H9 (cell line): Measurements from ENCODE around the gene LDLRAD4. TPM values are rescaled to one million over a fixed set of nuclear protein-coding genes. Genes with fewer than 3 reads are reported as not detected.

Experiments used
- DNase-seq: peaks from one replicate; pipeline ENCODE4 v3.0.0-alpha.2; 2017
- H2AFZ ChIP-seq: one replicate; pipeline ENCODE4 v1.6.1; 2013; ENCODE audit warnings: mild to moderate bottlenecking, low read length, control low read depth, moderate library complexity
- H2AK5ac ChIP-seq: 2 replicates; pipeline ENCODE4 v1.6.1; 2013; ENCODE audit warnings: low read length, control low read depth, mixed read lengths; ENCODE audit not compliant: insufficient read length
- H2BK120ac ChIP-seq: one replicate; pipeline ENCODE4 v1.6.1; 2013; ENCODE audit warnings: low read depth, mild to moderate bottlenecking, low read length, control low read depth, inconsistent platforms; ENCODE audit not compliant: poor library complexity, severe bottlenecking
- H2BK12ac ChIP-seq: 2 replicates; pipeline ENCODE4 v1.6.1; 2013; ENCODE audit warnings: low read length, control low read depth, mixed read lengths, low read depth; ENCODE audit not compliant: insufficient read length
- H2BK15ac ChIP-seq: 2 replicates; pipeline ENCODE4 v1.6.1; 2013; ENCODE audit warnings: low read depth, low read length, control low read depth
- H2BK20ac ChIP-seq: one replicate; pipeline ENCODE4 v1.6.1; 2013; ENCODE audit warnings: low read depth, mild to moderate bottlenecking, low read length, control low read depth, inconsistent platforms; ENCODE audit not compliant: poor library complexity, severe bottlenecking
- H2BK5ac ChIP-seq: 2 replicates; pipeline ENCODE4 v1.6.1; 2013; ENCODE audit warnings: low read length, control low read depth, mixed read lengths; ENCODE audit not compliant: insufficient read length
- H3K14ac ChIP-seq: 2 replicates; pipeline ENCODE4 v1.6.1; 2013; ENCODE audit warnings: low read length, control low read depth; ENCODE audit not compliant: insufficient read depth
- H3K18ac ChIP-seq: 2 replicates; pipeline ENCODE4 v1.6.1; 2013; ENCODE audit warnings: low read depth, mild to moderate bottlenecking, mixed read lengths, low read length, control low read depth; ENCODE audit not compliant: insufficient read length
- H3K23ac ChIP-seq: 2 replicates; pipeline ENCODE4 v1.6.1; 2013; ENCODE audit warnings: low read length, control low read depth, mixed read lengths, low read depth; ENCODE audit not compliant: insufficient read length
- H3K23me2 ChIP-seq: 2 replicates; pipeline ENCODE4 v1.6.1; 2013; ENCODE audit warnings: low read depth, mild to moderate bottlenecking, mixed read lengths, low read length, control low read depth; ENCODE audit not compliant: insufficient read length, poor library complexity, severe bottlenecking
- H3K27ac ChIP-seq: 2 replicates; pipeline ENCODE4 v1.5.1; 2013; ENCODE audit warnings: low read length, control low read depth, mixed read lengths, low read depth; ENCODE audit not compliant: insufficient read length
- H3K27me3 ChIP-seq: 2 replicates; pipeline ENCODE4 v1.6.1; 2013; ENCODE audit warnings: low read length, control low read depth, inconsistent platforms; ENCODE audit not compliant: insufficient read depth
- H3K4ac ChIP-seq: 2 replicates; pipeline ENCODE4 v1.6.1; 2013; ENCODE audit warnings: low read depth, mild to moderate bottlenecking, control low read depth, inconsistent platforms, low read length, moderate library complexity
- H3K4me1 ChIP-seq: 2 replicates; pipeline ENCODE4 v1.6.1; 2013; ENCODE audit warnings: low read length, control low read depth, inconsistent platforms; ENCODE audit not compliant: insufficient read depth
- H3K4me2 ChIP-seq: 2 replicates; pipeline ENCODE4 v1.6.1; 2013; ENCODE audit warnings: low read length, control low read depth, mixed read lengths; ENCODE audit not compliant: insufficient read length, insufficient read depth
- H3K56ac ChIP-seq: 2 replicates; pipeline ENCODE4 v1.6.1; 2013; ENCODE audit warnings: low read depth, mild to moderate bottlenecking, mixed read lengths, low read length, control low read depth; ENCODE audit not compliant: insufficient read length
- H3K79me1 ChIP-seq: 2 replicates; pipeline ENCODE4 v1.6.1; 2013; ENCODE audit warnings: low read depth, mild to moderate bottlenecking, moderate library complexity, low read length, control low read depth, inconsistent platforms; ENCODE audit not compliant: insufficient read depth, poor library complexity, severe bottlenecking
- H3K79me2 ChIP-seq: 2 replicates; pipeline ENCODE4 v1.6.1; 2013; ENCODE audit warnings: low read length, control low read depth, inconsistent platforms; ENCODE audit not compliant: insufficient read depth
- H3K9ac ChIP-seq: 2 replicates; pipeline ENCODE4 v1.6.1; 2013; ENCODE audit warnings: low read length, control low read depth, mixed read lengths; ENCODE audit not compliant: insufficient read length; ENCODE audit errors: extremely low read depth
- H3K9me3 ChIP-seq: one replicate; pipeline ENCODE4 v1.6.1; 2013; ENCODE audit warnings: low read depth, low read length, inconsistent platforms; ENCODE audit not compliant: control insufficient read depth
- H3T11ph ChIP-seq: one replicate; pipeline ENCODE4 v1.6.1; 2013; ENCODE audit warnings: mild to moderate bottlenecking, low read length, control low read depth, inconsistent platforms
- H4K20me1 ChIP-seq: one replicate; pipeline ENCODE4 v1.6.1; 2013; ENCODE audit not compliant: control insufficient read depth, insufficient read length, insufficient read depth
- H4K5ac ChIP-seq: 2 replicates; pipeline ENCODE4 v1.6.1; 2013; ENCODE audit warnings: low read depth, mild to moderate bottlenecking, mixed read lengths, low read length, control low read depth; ENCODE audit not compliant: insufficient read length
- H4K8ac ChIP-seq: replicated peaks from 2 replicates; pipeline ENCODE4 v1.6.1; 2013; ENCODE audit warnings: low read length, control low read depth, mixed read lengths, low read depth; ENCODE audit not compliant: insufficient read length
- H4K91ac ChIP-seq: 2 replicates; pipeline ENCODE4 v1.6.1; 2013; ENCODE audit warnings: low read depth, mild to moderate bottlenecking, moderate library complexity, mixed read lengths, low read length, control low read depth; ENCODE audit not compliant: insufficient read length
- H3K27ac Mint-ChIP-seq, 3 experiments: 2 replicates in 2 of 3; 3 replicates in 1 of 3; pipeline ENCODE4 v1.8.0; 2020 to 2021; ENCODE audit warnings: mixed read lengths in 3 of 3, mild to moderate bottlenecking in 1 of 3, moderate library complexity in 1 of 3
- H3K27me3 Mint-ChIP-seq: 2 replicates; pipeline ENCODE4 v1.8.0; 2021; ENCODE audit warnings: low read depth, mild to moderate bottlenecking, moderate library complexity, mixed read lengths
- H3K36me3 Mint-ChIP-seq, 3 experiments: 2 replicates in 2 of 3; 3 replicates in 1 of 3; pipeline ENCODE4 v1.8.0; 2020 to 2021; ENCODE audit warnings: low read depth in 3 of 3, mixed read lengths in 3 of 3; ENCODE audit not compliant: insufficient read depth in 1 of 3
- H3K4me1 Mint-ChIP-seq, 2 experiments: 2 replicates each; pipeline ENCODE4 v1.8.0; 2020; ENCODE audit warnings: mixed read lengths in 2 of 2
- H3K4me3 Mint-ChIP-seq, 2 experiments: 2 replicates in 1 of 2; 3 replicates in 1 of 2; pipeline ENCODE4 v1.8.0; 2020 to 2021; ENCODE audit warnings: mild to moderate bottlenecking in 2 of 2, mixed read lengths in 2 of 2, moderate library complexity in 1 of 2
- H3K9me3 Mint-ChIP-seq, 2 experiments: 2 replicates in 1 of 2; 3 replicates in 1 of 2; pipeline ENCODE4 v1.8.0; 2020; ENCODE audit warnings: mild to moderate bottlenecking in 2 of 2, mixed read lengths in 2 of 2, moderate library complexity in 1 of 2
- CTCF ChIP-seq: fragments of 200-600 bp; sonication (generic); conservative IDR thresholded peaks from 3 replicates; pipeline ENCODE4 v1.8.0; 2021; ENCODE audit warnings: antibody characterized with exemption, mild to moderate bottlenecking
- WGBS: extraction: QIAGEN DNeasy Blood & Tissue Kit; methylation state at CpG from one replicate; pipeline ENCODE4 v1.1.7; 2013; ENCODE audit warnings: missing lambda C conversion rate, low lambda C conversion rate, mixed read lengths; ENCODE audit not compliant: insufficient read length; ENCODE audit errors: extremely low coverage; 5-methylcytosine and 5-hydroxymethylcytosine counted together
- total RNA-seq: library from RNA; stranded (reverse); gene quantifications from 2 replicates; pipeline ENCODE4 v1.2.1, GENCODE V29; 2021

The LDLRAD4 gene
- total RNA-seq, 1 experiment from 2014 or later, result 3.9 TPM

GRCh38 chr18:13305301-13305700 lies 86.7 kb downstream of the LDLRAD4 start:
- Histone ChIP-seq H2BK120ac (no peak overlapping the region), H4K91ac (no peak overlapping the region), H3K9ac (no peak overlapping the region), H3K4me2 (no peak overlapping the region), H3K27me3 (no peaks in the 10 kb centered on the region), H2AFZ (no peak overlapping the region), H3K9me3 (no peaks in the 10 kb centered on the region), H2BK12ac (no peak overlapping the region), H3K27ac (no peak overlapping the region), H4K5ac (no peak overlapping the region), H2BK20ac (no peak overlapping the region), H3K56ac (no peak overlapping the region), H3K4me1 (no peaks in the 10 kb centered on the region), H3K23ac (no peak overlapping the region), H3K14ac (no peak overlapping the region), H3K23me2 (no peaks in the 10 kb centered on the region), H2AK5ac (no peak overlapping the region), H2BK5ac (no peak overlapping the region), H3K4ac (no peak overlapping the region), H3K79me2 (no peaks in the 10 kb centered on the region), H3T11ph (no peak overlapping the region), H3K79me1 (no peaks in the 10 kb centered on the region), H3K18ac (no peak overlapping the region), H4K20me1 (no peaks in the 10 kb centered on the region), H2BK15ac (no peak overlapping the region), H4K8ac (no peak overlapping the region)
- H3K36me3 Mint-ChIP-seq, result no peaks in the 10 kb centered on the region; a peak in 1 of 7 replicates
- no peaks in the 10 kb centered on the region for H3K27me3 Mint-ChIP-seq
- DNase-seq, result no peak
- WGBS, result no CpG with 5 or more reads among the region's 3 CpGs
- H3K9me3 Mint-ChIP-seq, result peaks cover 3% of the 10 kb centered on the region in 2 experiments; a peak in 2 of 5 replicates
- H3K4me3 Mint-ChIP-seq, result no peak overlapping the region
- H3K4me1 Mint-ChIP-seq, result peaks cover 11 to 15% of the 10 kb centered on the region in 2 experiments
- TF ChIP-seq CTCF, result no peak
- no peak overlapping the region for H3K27ac Mint-ChIP-seq
